Measurements from ENCODE around the gene LTBR. TPM values are rescaled to one million over a fixed set of nuclear protein-coding genes. Genes with fewer than 3 reads are reported as not detected.

Gene LTBR
- polyA plus RNA-seq, 3 donors from 2014 or later = 1.2 to 3.6 (median 2.8) TPM

DNA sequence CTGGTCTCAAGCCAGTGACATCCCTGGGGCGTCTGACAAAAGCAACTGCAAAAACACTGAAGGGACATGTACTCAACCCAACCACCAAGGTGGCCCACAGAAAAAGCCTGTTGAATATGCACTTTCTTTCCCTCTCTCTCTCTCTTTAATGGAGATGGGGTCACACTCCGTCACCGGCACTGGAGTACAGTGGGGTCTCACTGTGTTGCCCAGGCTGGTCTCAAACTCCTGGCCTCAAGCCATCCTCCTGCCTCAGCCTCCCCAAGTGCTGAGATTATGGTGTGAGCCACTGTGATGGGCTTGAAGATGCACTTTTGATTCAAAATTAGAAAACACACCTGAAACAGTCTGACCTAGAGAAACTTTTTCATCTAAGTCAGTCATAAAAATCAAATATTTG lies 53.6 kb downstream of the LTBR start:
- H3K4me3 Mint-ChIP-seq = no peak overlapping the region
- H3K9me3 Mint-ChIP-seq = no peaks in the 10 kb centered on the region
- no peak overlapping the region for H3K27ac Mint-ChIP-seq
- H3K27me3 Mint-ChIP-seq (ENCODE audit: low read depth in 3 of 3) = peaks cover 3% of the 10 kb centered on the region in 3 donors
- no peak for DNase-seq
- H3K4me1 Mint-ChIP-seq = peaks cover 3 to 13% of the 10 kb centered on the region in 2 donors
- H3K36me3 Mint-ChIP-seq = peaks cover 0 to 4% (median 0%) of the 10 kb centered on the region in 3 donors

DNA sequence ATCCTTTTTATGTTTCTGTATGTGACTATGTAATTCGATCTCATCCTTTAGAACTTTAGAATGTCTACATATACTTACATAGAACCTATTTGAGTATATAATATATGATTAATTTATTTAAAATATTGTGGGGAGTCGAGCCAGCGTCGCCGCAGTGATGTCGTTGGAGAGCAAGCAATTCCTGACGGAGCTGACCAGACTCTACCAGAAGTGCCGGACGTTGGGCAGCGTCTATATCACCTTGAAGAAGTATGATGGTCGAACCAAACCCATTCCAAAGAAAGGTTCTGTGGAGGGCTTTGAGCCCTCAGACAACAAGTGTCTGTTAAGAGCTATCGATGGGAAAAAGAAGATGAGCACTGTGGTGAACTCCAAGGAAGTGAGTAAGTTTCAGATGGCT lies 54.4 kb downstream of the LTBR start:
- Mint-ChIP-seq H3K9me3 (no peaks in the 10 kb centered on the region), H3K4me3 (no peak overlapping the region), H3K36me3 (peaks cover 0 to 4% (median 0%) of the 10 kb centered on the region in 3 donors), H3K27me3 (ENCODE audit: low read depth in 3 of 3) (peaks cover 0 to 2% (median 2%) of the 10 kb centered on the region in 3 donors), H3K27ac (peak overlapping the region in 1 of 6 donors; percentile 46), H3K4me1 (peaks cover 3 to 10% of the 10 kb centered on the region in 2 donors)
- DNase-seq = no peak

DNA sequence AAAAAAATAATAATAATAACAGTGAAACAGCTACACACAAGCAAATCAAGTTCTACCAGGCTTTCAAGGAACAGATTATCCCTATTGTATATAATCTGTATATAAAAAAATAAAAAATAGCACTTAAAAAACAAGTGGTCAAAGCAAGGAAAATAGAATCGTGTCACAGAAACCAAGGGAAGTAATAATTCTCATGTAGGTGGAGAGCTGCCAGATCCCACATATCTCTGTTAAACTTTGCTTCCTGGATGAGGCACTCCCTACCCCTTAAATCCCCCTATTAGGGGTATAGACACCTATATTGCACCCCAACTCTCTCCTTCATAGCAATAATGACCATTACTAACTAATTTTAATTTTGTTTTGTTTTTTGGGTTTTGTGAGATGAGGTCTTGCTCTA lies 56.4 kb downstream of the LTBR start:
- Mint-ChIP-seq H3K4me3 (no peak overlapping the region), H3K27me3 (ENCODE audit: low read depth in 3 of 3) (peaks cover 0 to 2% (median 2%) of the 10 kb centered on the region in 3 donors), H3K9me3 (no peaks in the 10 kb centered on the region), H3K4me1 (peaks cover 15 to 29% of the 10 kb centered on the region in 2 donors), H3K27ac (no peak overlapping the region), H3K36me3 (peaks cover 0 to 10% (median 0%) of the 10 kb centered on the region in 3 donors)
- no peak for DNase-seq

Other genes starting within 250 kb of the LTBR start
- gene CD9, start 183.8 kb upstream of the LTBR start, polyA plus RNA-seq = 1 to 10 TPM; 2.1 to 9.8 (median 5.1) TPM
- under 1 TPM in 2 of 3 donors, not detected in 1; 0.19 to 0.61 TPM for gene PLEKHG6, start 73.5 kb upstream of the LTBR start, polyA plus RNA-seq
- 10 to 100 TPM; 37.7 to 89.0 (median 67.0) TPM for gene TNFRSF1A, start 42.1 kb upstream of the LTBR start, polyA plus RNA-seq
- gene SCNN1A, start 8.6 kb upstream of the LTBR start, polyA plus RNA-seq = under 1 TPM in 2 of 3 donors, not detected in 1; 0.10 to 0.64 TPM
- 10 to 100 TPM; 17.0 to 28.5 (median 25.4) TPM for gene CD27, start 60.8 kb downstream of the LTBR start, polyA plus RNA-seq
- 100 to 1,000 TPM; 205 to 276 (median 259) TPM for gene TAPBPL, start 67.9 kb downstream of the LTBR start, polyA plus RNA-seq
- 1 to 10 TPM; 7.8 to 9.7 (median 8.4) TPM for gene VAMP1, start 86.5 kb downstream of the LTBR start, polyA plus RNA-seq
- gene MRPL51, start 109.1 kb downstream of the LTBR start, polyA plus RNA-seq = 100 to 1,000 TPM; 240 to 280 (median 248) TPM
- 10 to 100 TPM; 23.3 to 50.5 (median 24.0) TPM for gene NCAPD2, start 109.9 kb downstream of the LTBR start, polyA plus RNA-seq
- gene GAPDH, start 150.4 kb downstream of the LTBR start, polyA plus RNA-seq = 1,000 to 10,000 TPM; 1,615 to 2,185 (median 1,854) TPM
- 10 to 100 TPM in 1 of 3 donors, 1 to 10 TPM in 2; 1.9 to 13.0 (median 3.1) TPM for gene IFFO1, start 171.9 kb downstream of the LTBR start, polyA plus RNA-seq
- 10 to 100 TPM; 11.3 to 30.8 (median 18.0) TPM for gene NOP2, start 184.1 kb downstream of the LTBR start, polyA plus RNA-seq
- 10 to 100 TPM; 13.6 to 59.5 (median 20.7) TPM for gene CHD4, start 223.2 kb downstream of the LTBR start, polyA plus RNA-seq